K562 (cell line): Measurements from ENCODE around the gene DYRK1A. TPM values are rescaled to one million over a fixed set of nuclear protein-coding genes. Genes with fewer than 3 reads are reported as not detected.

Source experiments
- ATAC-seq: fragments of 200-7000 bp; cut with Tn5 transposase; 3 replicates; pipeline ENCODE4 v1.9.1; 2020; ENCODE audit warnings: moderate library complexity
- BruUV-seq: library from RNA; stranded (reverse); fragments of 400-500 nt; replicated peaks from 2 replicates; lab custom pipeline; 2021; lab: Mats Ljungman, UMichigan
- CTCF ChIA-PET: fragments of 300-600 bp; formaldehyde crosslinking; extraction: SDS; loops from one replicate; lab custom pipeline; 2021; ENCODE audit warnings: low intra/inter-chr PET ratio; lab: Yijun Ruan, JAX
- POLR2A ChIA-PET: fragments of 300-600, 350-650 bp; sonication (Branson Sonifier 250); formaldehyde crosslinking; extraction: SDS; loops from one replicate; lab custom pipeline; 2021; ENCODE audit warnings: antibody characterized with exemption, inconsistent platforms; lab: Yijun Ruan, JAX
- DNase-seq, 4 experiments: peaks; one replicate each; pipeline versions ENCODE4 v3.0.0 to v3.0.0-alpha.2; 2011 to 2018; ENCODE audit warnings: low spot score in 3 of 4, mixed read lengths in 3 of 4; ENCODE audit errors: extremely low read depth in 1 of 4
- FAIRE-seq: peaks from 2 replicates; lab custom pipeline; 2011; peaks lifted over from hg19 to GRCh38; lab: Jason Lieb, UNC
- H2AFZ ChIP-seq: 2 replicates; pipeline ENCODE4 v1.6.0; 2011; ENCODE audit warnings: low read depth, low read length, control low read depth, inconsistent platforms
- H3K27ac ChIP-seq: fragments of 200-600 bp; 3 replicates; pipeline ENCODE4 v1.8.0; 2011; ENCODE audit warnings: low read depth, mild to moderate bottlenecking, control low read depth, inconsistent platforms, low read length, moderate library complexity, mixed read lengths; ENCODE audit errors: extremely low read depth
- H3K27me3 ChIP-seq, 2 experiments: fragments of 300-600 bp in 1 of 2; 2 replicates in 1 of 2; 3 replicates in 1 of 2; pipeline versions ENCODE4 v1.6.0 to v1.8.0; 2011; ENCODE audit warnings: inconsistent platforms in 2 of 2, low read length in 2 of 2, mild to moderate bottlenecking in 1 of 2, mixed read lengths in 1 of 2, moderate library complexity in 1 of 2; ENCODE audit not compliant: control insufficient read depth in 2 of 2, insufficient read depth in 2 of 2
- H3K36me3 ChIP-seq: fragments of 300-600 bp; 3 replicates; pipeline ENCODE4 v1.8.0; 2011; ENCODE audit warnings: mild to moderate bottlenecking, low read length, inconsistent platforms; ENCODE audit not compliant: control insufficient read depth, insufficient read depth
- H3K4me1 ChIP-seq, 2 experiments: fragments of 200-600 bp in 1 of 2; replicated peaks in 1 of 2; 2 replicates in 1 of 2; 3 replicates in 1 of 2; pipeline versions ENCODE4 v1.5.1 to v1.8.0; 2011; ENCODE audit warnings: inconsistent platforms in 2 of 2, low read length in 2 of 2, mild to moderate bottlenecking in 1 of 2, mixed read lengths in 1 of 2, moderate library complexity in 1 of 2; ENCODE audit not compliant: control insufficient read depth in 2 of 2, insufficient read depth in 2 of 2
- H3K4me2 ChIP-seq: 2 replicates; pipeline ENCODE4 v1.6.1; 2011; ENCODE audit warnings: low read length, control low read depth, inconsistent platforms, mixed read lengths; ENCODE audit not compliant: insufficient read depth
- H3K4me3 ChIP-seq: fragments of 200-600 bp; sonication (generic), shearing (Covaris generic); 2 replicates; pipeline ENCODE4 v1.5.1; 2016; ENCODE audit warnings: control low read depth, inconsistent platforms
- H3K79me2 ChIP-seq: fragments of 200-600 bp; 3 replicates; pipeline ENCODE4 v1.8.0; 2011; ENCODE audit warnings: low read length, inconsistent platforms; ENCODE audit not compliant: control insufficient read depth, insufficient read depth
- H3K9ac ChIP-seq, 2 experiments: 2 replicates each; pipeline versions ENCODE4 v1.6.0 to v1.6.1; 2011; ENCODE audit warnings: low read depth in 2 of 2, low read length in 2 of 2, control low read depth in 1 of 2, inconsistent platforms in 1 of 2, mild to moderate bottlenecking in 1 of 2, mixed read lengths in 1 of 2; ENCODE audit not compliant: insufficient read depth in 1 of 2
- H3K9me1 ChIP-seq: one replicate; pipeline ENCODE4 v1.6.0; 2011; ENCODE audit warnings: inconsistent platforms, mild to moderate bottlenecking, low read length, moderate library complexity; ENCODE audit not compliant: control insufficient read depth, insufficient read depth
- H3K9me3 ChIP-seq: replicated peaks from 2 replicates; pipeline ENCODE4 v1.5.1; 2011; ENCODE audit warnings: low read depth, low read length, inconsistent platforms; ENCODE audit not compliant: control insufficient read depth, insufficient read depth
- H4K20me1 ChIP-seq: replicated peaks from 2 replicates; pipeline ENCODE4 v1.6.1; 2011; ENCODE audit warnings: low read length, inconsistent platforms, mixed read lengths; ENCODE audit not compliant: control insufficient read depth, insufficient read depth
- ARHGAP35 ChIP-seq: fragments of 450-650 bp; IDR thresholded peaks from 2 replicates; pipeline ENCODE4 v1.6.1; 2018; ENCODE audit not compliant: partially characterized antibody
- ATF2 ChIP-seq: sonication (generic); formaldehyde crosslinking; IDR thresholded peaks from 2 replicates; pipeline ENCODE4 v1.8.1; 2022; ENCODE audit warnings: missing genetic modification reagents
- CBX1 ChIP-seq: sonication (generic); IDR thresholded peaks from 2 replicates; pipeline ENCODE4 v1.6.1; 2016; ENCODE audit warnings: antibody characterized with exemption, low read depth, mild to moderate bottlenecking
- GABPB2 ChIP-seq: fragments of 250-450 bp; sonication (Bioruptor Pico); conservative IDR thresholded peaks from 2 replicates; pipeline ENCODE4 v1.5.1; 2021; ENCODE audit warnings: mild to moderate bottlenecking
- IFI16 ChIP-seq: fragments of 250-450 bp; sonication (Bioruptor Pico); IDR thresholded peaks from 2 replicates; pipeline ENCODE4 v2.1.2; 2022; ENCODE audit warnings: mild to moderate bottlenecking, inconsistent platforms
- KLF16 ChIP-seq: IDR thresholded peaks from 2 replicates; pipeline ENCODE4 v1.6.1; 2016; ENCODE audit warnings: antibody characterized with exemption
- MAFK ChIP-seq: IDR thresholded peaks from 2 replicates; pipeline ENCODE4 v1.6.1; 2011; ENCODE audit warnings: low read length, improper control_type of control experiment
- NCOA1 ChIP-seq: fragments of 450-650 bp; IDR thresholded peaks from 2 replicates; pipeline ENCODE4 v1.6.1; 2016; ENCODE audit warnings: low read depth
- NFIX ChIP-seq: fragments of 250-450 bp; sonication (Bioruptor Pico); IDR thresholded peaks from 2 replicates; pipeline ENCODE4 v1.4.0; 2020; ENCODE audit warnings: low read depth, mild to moderate bottlenecking, moderate library complexity
- NONO ChIP-seq, 2 experiments: fragments of 200-400 bp in 1 of 2; fragments of 450-650 bp in 1 of 2; formaldehyde crosslinking in 1 of 2; IDR thresholded peaks; 2 replicates each; pipeline ENCODE4 v1.6.1; 2017; ENCODE audit warnings: low read depth in 2 of 2, mild to moderate bottlenecking in 2 of 2, moderate library complexity in 2 of 2, low read length in 1 of 2
- TFAP4 ChIP-seq: sonication (generic); formaldehyde crosslinking; IDR thresholded peaks from 2 replicates; pipeline ENCODE4 v1.8.0; 2022; ENCODE audit warnings: missing genetic modification reagents, mild to moderate bottlenecking, moderate library complexity, borderline replicate concordance
- ZNF224 ChIP-seq: sonication (generic); formaldehyde crosslinking; IDR thresholded peaks from 2 replicates; pipeline ENCODE4 v1.8.0; 2022; ENCODE audit warnings: mild to moderate bottlenecking, missing genetic modification reagents
- ZNF408 ChIP-seq: fragments of 250-450 bp; sonication (Bioruptor Pico); IDR thresholded peaks from 2 replicates; pipeline ENCODE4 v1.4.0; 2020; ENCODE audit warnings: low read depth, mild to moderate bottlenecking, moderate library complexity
- ZNF609 ChIP-seq: sonication (generic); formaldehyde crosslinking; IDR thresholded peaks from 2 replicates; pipeline ENCODE4 v1.8.1; 2023; ENCODE audit warnings: missing genetic modification reagents, mild to moderate bottlenecking, borderline replicate concordance
- ZNF717 ChIP-seq: fragments of 250-450 bp; sonication (Bioruptor Pico); IDR thresholded peaks from 2 replicates; pipeline ENCODE4 v1.5.0; 2021
- ZSCAN32 ChIP-seq: fragments of 450-650 bp; formaldehyde crosslinking; IDR thresholded peaks from 2 replicates; pipeline ENCODE4 v1.4.0; 2020; ENCODE audit warnings: mild to moderate bottlenecking, moderate library complexity
- WGBS: fragments of 100-300 bp; shearing (Covaris generic); methylation state at CpG from one replicate; pipeline ENCODE4 v1.1.6; 2016; ENCODE audit warnings: low coverage, mixed read lengths; ENCODE audit not compliant: insufficient coverage; ENCODE audit errors: missing lambda C conversion rate; 5-methylcytosine and 5-hydroxymethylcytosine counted together
- in situ Hi-C: fragments of 300-500 bp; cut with MboI; formaldehyde crosslinking; loops from 4 replicates; pipeline ENCODE4 v1.15.0; 2018; ENCODE audit warnings: inconsistent platforms, mixed read lengths
- intact Hi-C: fragments of 100-400 bp; cut with micrococcal nuclease; formaldehyde crosslinking; loops from 2 replicates; pipeline ENCODE4 v1.14.2; 2022
- polyA plus RNA-seq, 8 experiments: library from polyadenylated mRNA; depleted of rRNA in 4 of 8; stranded (reverse) in 5 of 8; unstranded in 3 of 8; fragments of >200 nt; fragmentation: Nextera tagmentation in 2 of 8; fragmentation: Illumina TruSeq in 1 of 8; extraction: Ambion mirVana in 2 of 8; extraction: Trizol in 1 of 8; gene quantifications; 2 replicates each; pipeline versions ENCODE4 v1.2.1 to v1.2.3, GENCODE V29; 2011 to 2014; ENCODE audit warnings: inconsistent platforms in 1 of 8, missing spikeins in 1 of 8
- total RNA-seq, 7 experiments: library from RNA; depleted of rRNA in 6 of 7; stranded (reverse); fragments of >200 nt in 6 of 7; fragmentation: Illumina TruSeq in 2 of 7; extraction: Trizol in 2 of 7; gene quantifications; 2 replicates each; pipeline versions ENCODE4 v1.2.1 to v1.2.3, GENCODE V29; 2011 to 2021; ENCODE audit warnings: low replicate concordance in 1 of 7

The DYRK1A gene
- total and polyA plus RNA-seq, 9 of the 15 experiments (the other 6 are each of a cell fraction or from before 2014, with no cell fraction given), result 3.7 to 64.8 (median 42.3) TPM

DNA sequence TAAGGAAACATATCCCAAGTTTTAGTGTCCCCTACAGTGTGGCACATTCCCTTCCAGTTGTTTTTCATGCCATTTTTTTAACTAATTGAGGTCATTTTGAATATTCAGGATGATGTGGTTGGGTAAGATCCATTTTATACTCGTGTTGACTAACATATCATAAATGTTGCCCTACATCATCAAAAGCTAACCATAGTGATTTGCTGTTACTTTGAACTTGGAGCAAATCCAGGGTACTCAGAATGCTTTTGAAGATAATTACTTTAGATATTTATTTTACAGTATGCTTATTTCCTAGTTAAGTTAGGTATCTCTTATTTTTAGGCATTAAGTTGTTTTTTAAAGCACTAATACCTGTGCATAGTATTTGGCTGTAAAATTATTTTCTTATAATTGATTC, 57.8 kb downstream of the DYRK1A start:
- no TSS peak for BruUV-seq
- H4K20me1 ChIP-seq, result no peaks in the 10 kb centered on the region
- DNase-seq (no peak), FAIRE-seq (no peak), ATAC-seq (no peak)
- intact Hi-C loops, result no loop called here
- no peaks in the 10 kb centered on the region for H3K9me1 ChIP-seq
- H2AFZ ChIP-seq, result no peak overlapping the region
- WGBS, result 54% methylated on average over 1 of the region's 1 CpG
- H3K9me3 ChIP-seq, result no peaks in the 10 kb centered on the region
- peaks cover 84% of the 10 kb centered on the region for H3K36me3 ChIP-seq
- no peak overlapping the region for H3K9ac ChIP-seq
- no peak overlapping the region for H3K4me3 ChIP-seq
- H3K79me2 ChIP-seq, result peaks cover 97% of the 10 kb centered on the region
- no peaks in the 10 kb centered on the region for H3K27me3 ChIP-seq
- no peak overlapping the region for H3K4me2 ChIP-seq
- no peak overlapping the region for H3K27ac ChIP-seq
- POLR2A ChIA-PET, result interaction anchor here (1.5 kb wide), 1 partner anchor 10 kb away, joined by 3 read pairs; no protein-coding TSS in a partner anchor
- in situ Hi-C loops, result no loop called here
- CTCF ChIA-PET, result no interaction called here
- TF ChIP-seq NFIX (no peak), MAFK (no peak), ZSCAN32 (CRISPR knock-in tag) (no peak), ZNF224 (CRISPR knock-in tag) (no peak), ATF2 (CRISPR knock-in tag) (no peak), ZNF609 (CRISPR knock-in tag) (no peak), ARHGAP35 (no peak), IFI16 (CRISPR knock-in tag) (no peak), NCOA1 (no peak), GABPB2 (no peak), CBX1 (no peak), KLF16 (no peak), TFAP4 (no peak), NONO (IDR thresholded peaks at IDR 0.05; ENCODE audit: low read depth in 2 of 2, low read length in 1 of 2) (no peak), ZNF408 (CRISPR knock-in tag) (no peak), ZNF717 (CRISPR knock-in tag) (no peak)
- H3K4me1 ChIP-seq, result peaks cover 0 to 21% of the 10 kb centered on the region in 2 experiments
